ENCODE measurements around the gene ZDHHC11B.
"Not testable (repeated sequence)": the region's sequence is repeated elsewhere in the genome, so short reads cannot be mapped to it uniquely, and the experiment has no call there.

GRCh38 chr5:798505-799138 lies 14.1 kb upstream of the ZDHHC11B start:
- TF ChIP-seq CTCF (IDR thresholded peaks at IDR 0.05; ENCODE audit: poor library complexity, severe bottlenecking); POLR2AphosphoS5 (IDR thresholded peaks at IDR 0.05); RAD21 (conservative IDR thresholded peaks at IDR 0.05); TAF1 (IDR thresholded peaks at IDR 0.05; ENCODE audit: low read depth): not testable (repeated sequence)
